HG03103 (cell line): ENCODE measurements around the gene SLAIN1.

ENCODE experiments used
- ATAC-seq: cut with Tn5 transposase; IDR thresholded peaks from one replicate; pipeline ENCODE4 v1.9.1; 2021; ENCODE audit warnings: low read depth; ENCODE audit not compliant: unreplicated experiment

Gene SLAIN1

GRCh38 chr13:77703408-77703807 is 5.9 kb downstream of the SLAIN1 start:
- no peak for ATAC-seq

GRCh38 chr13:77714119-77714755 is 16.8 kb downstream of the SLAIN1 start:
- no peak for ATAC-seq

GRCh38 chr13:77715233-77715891 is 17.9 kb downstream of the SLAIN1 start:
- no peak for ATAC-seq

- no peak for ATAC-seq
Observed at GRCh38 chr13:77716692-77717091, 19.2 kb downstream of the SLAIN1 start.

- ATAC-seq, result no peak
Observed at GRCh38 chr13:77717508-77717907, 20.0 kb downstream of the SLAIN1 start.

GRCh38 chr13:77719128-77719527 is 21.6 kb downstream of the SLAIN1 start:
- no peak for ATAC-seq

GRCh38 chr13:77720988-77721387 is 23.5 kb downstream of the SLAIN1 start:
- no peak for ATAC-seq

GRCh38 chr13:77724092-77724491 is 26.6 kb downstream of the SLAIN1 start:
- no peak for ATAC-seq

- ATAC-seq, result no peak
Observed at GRCh38 chr13:77725071-77725470, 27.6 kb downstream of the SLAIN1 start.

- no peak for ATAC-seq
Observed at GRCh38 chr13:77728265-77729125, 31.0 kb downstream of the SLAIN1 start.

- ATAC-seq, result peak; percentile 98
Observed at GRCh38 chr13:77729502-77730221, 32.2 kb downstream of the SLAIN1 start.

GRCh38 chr13:77730572-77730971 is 33.1 kb downstream of the SLAIN1 start:
- no peak for ATAC-seq

- ATAC-seq, result no peak
Observed at GRCh38 chr13:77732287-77732686, 34.8 kb downstream of the SLAIN1 start.

- ATAC-seq, result no peak
Observed at GRCh38 chr13:77733674-77734073, 36.2 kb downstream of the SLAIN1 start.

GRCh38 chr13:77737583-77738200 is 40.2 kb downstream of the SLAIN1 start:
- peak; percentile 43 for ATAC-seq

- ATAC-seq, result no peak
Observed at GRCh38 chr13:77740097-77740735, 42.7 kb downstream of the SLAIN1 start.

- ATAC-seq, result no peak
Observed at GRCh38 chr13:77740931-77741596, 43.6 kb downstream of the SLAIN1 start.

GRCh38 chr13:77741597-77741972 is 44.1 kb downstream of the SLAIN1 start:
- no peak for ATAC-seq

- no peak for ATAC-seq
Observed at GRCh38 chr13:77742801-77743200, 45.3 kb downstream of the SLAIN1 start.
